Brain microvascular endothelial cell (primary cell): ENCODE data around the gene CMBL.
"Not testable (repeated sequence)": the region's sequence is repeated elsewhere in the genome, so short reads cannot be mapped to it uniquely, and the experiment has no call there.

ENCODE experiments used
- DNase-seq: peaks from one replicate; pipeline ENCODE4 v3.0.0-alpha.2; 2020
- H3K27ac ChIP-seq: fragments of 250-450 bp; sonication (Bioruptor Pico); 2 replicates; pipeline ENCODE4 v1.5.1; 2020; ENCODE audit warnings: mild to moderate bottlenecking, moderate library complexity
- H3K27me3 ChIP-seq: fragments of 250-450 bp; sonication (Bioruptor Pico); replicated peaks from 2 replicates; pipeline ENCODE4 v1.5.1; 2020; ENCODE audit warnings: mild to moderate bottlenecking
- H3K36me3 ChIP-seq: fragments of 250-450 bp; sonication (Bioruptor Pico); replicated peaks from 2 replicates; pipeline ENCODE4 v1.5.1; 2020; ENCODE audit warnings: mild to moderate bottlenecking
- H3K4me3 ChIP-seq: 2 replicates; pipeline ENCODE4 v1.5.1; 2011; ENCODE audit warnings: low read depth, mild to moderate bottlenecking, control low read depth, low read length, moderate library complexity
- CTCF ChIP-seq: IDR thresholded peaks from 2 replicates; pipeline ENCODE4 v1.5.1; 2011; ENCODE audit warnings: low read depth, mild to moderate bottlenecking, moderate library complexity, low read length, control low read depth, inconsistent platforms; ENCODE audit errors: missing control alignments
- in situ Hi-C: cut with HindIII; loops from 2 replicates; pipeline ENCODE4 v1.10.0; 2017; ENCODE audit warnings: low sequenced_read_pairs, low pct_ligation_motif_present

Gene CMBL

DNA sequence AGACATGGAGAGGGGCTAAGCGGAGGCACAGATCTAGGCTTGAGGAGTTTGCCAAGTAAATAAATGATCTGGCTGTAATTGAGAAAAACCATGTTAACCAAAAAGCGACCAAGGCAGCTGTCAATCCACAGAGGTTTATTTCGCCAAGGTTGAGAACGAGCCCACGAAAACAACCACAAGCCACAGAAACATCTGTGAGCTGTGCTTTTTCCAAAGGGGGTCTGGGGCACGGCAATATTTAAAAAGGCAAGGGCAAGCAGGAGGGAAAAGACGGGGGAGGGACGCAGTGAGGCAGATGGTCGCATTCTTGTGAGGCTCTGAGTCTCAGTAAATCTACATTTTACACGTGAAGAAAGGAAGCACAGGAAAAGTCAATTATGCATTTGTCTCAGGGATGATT lies 32.2 kb downstream of the CMBL start:
- in situ Hi-C loops: no loop called here
- no peak for TF ChIP-seq CTCF
- Histone ChIP-seq H3K27ac (no peak overlapping the region), H3K36me3 (no peaks in the 10 kb centered on the region), H3K27me3 (no peaks in the 10 kb centered on the region), H3K4me3 (no peak overlapping the region)
- DNase-seq: no peak

- H3K4me3 ChIP-seq, H3K36me3 ChIP-seq, in situ Hi-C loops, H3K27me3 ChIP-seq, DNase-seq, H3K27ac ChIP-seq: not testable (repeated sequence)
Observed at GRCh38 chr5:10272875-10273209, 34.9 kb downstream of the CMBL start.

- TF ChIP-seq CTCF: no peak
- Histone ChIP-seq H3K36me3 (no peaks in the 10 kb centered on the region), H3K27me3 (no peaks in the 10 kb centered on the region), H3K27ac (no peak overlapping the region), H3K4me3 (no peak overlapping the region)
- no peak for DNase-seq
- in situ Hi-C loops: no loop called here
Observed at GRCh38 chr5:10272053-10272874, 35.4 kb downstream of the CMBL start.

GRCh38 chr5:10268100-10268499 lies 39.6 kb downstream of the CMBL start:
- no peaks in the 10 kb centered on the region for H3K27me3 ChIP-seq
- H3K4me3 ChIP-seq: no peak overlapping the region
- no peak for TF ChIP-seq CTCF
- peaks cover 30% of the 10 kb centered on the region for H3K36me3 ChIP-seq
- no peak overlapping the region for H3K27ac ChIP-seq
- no peak for DNase-seq
- in situ Hi-C loops: no loop called here

DNA sequence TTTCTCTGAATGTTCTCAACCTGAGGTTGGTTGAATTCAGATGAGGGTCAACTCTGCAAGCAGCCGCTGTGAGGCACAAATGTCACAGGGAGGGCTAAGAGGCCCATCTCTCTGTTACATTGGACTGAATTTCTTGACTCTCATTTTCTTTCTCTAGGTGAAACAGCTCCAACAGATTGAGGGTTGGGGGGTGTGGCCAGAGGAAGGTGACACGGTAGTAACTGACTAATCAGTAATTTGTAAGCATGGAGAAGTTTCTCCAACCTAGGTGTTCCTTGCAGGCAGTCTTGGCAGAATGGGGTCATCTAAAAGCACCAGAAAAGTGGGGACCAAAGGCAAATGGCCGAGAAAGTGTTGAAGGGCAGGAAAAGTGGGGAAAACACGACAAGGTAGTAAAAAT lies 40.9 kb downstream of the CMBL start:
- Histone ChIP-seq H3K27ac (no peak overlapping the region), H3K36me3 (peaks cover 41% of the 10 kb centered on the region), H3K27me3 (no peaks in the 10 kb centered on the region), H3K4me3 (no peak overlapping the region)
- no peak for TF ChIP-seq CTCF
- DNase-seq: no peak
- in situ Hi-C loops: no loop called here

- H3K27ac ChIP-seq: no peak overlapping the region
- no peak for TF ChIP-seq CTCF
- H3K27me3 ChIP-seq: no peaks in the 10 kb centered on the region
- in situ Hi-C loops: no loop called here
- H3K36me3 ChIP-seq: peaks cover 48% of the 10 kb centered on the region
- H3K4me3 ChIP-seq: no peak overlapping the region
- no peak for DNase-seq
Observed at GRCh38 chr5:10266137-10266536, 41.6 kb downstream of the CMBL start.
